H9 (cell line): ENCODE results near the gene TRABD2B. TPM values are rescaled to one million over a fixed set of nuclear protein-coding genes. Genes with fewer than 3 reads are reported as not detected.
A peak's percentile ranks its signal among the peaks of the same experiment; 100 is the strongest.

Source experiments
- DNase-seq: peaks from one replicate; pipeline ENCODE4 v3.0.0-alpha.2; 2017
- H2AFZ ChIP-seq: one replicate; pipeline ENCODE4 v1.6.1; 2013; ENCODE audit warnings: mild to moderate bottlenecking, low read length, control low read depth, moderate library complexity
- H2AK5ac ChIP-seq: 2 replicates; pipeline ENCODE4 v1.6.1; 2013; ENCODE audit warnings: low read length, control low read depth, mixed read lengths; ENCODE audit not compliant: insufficient read length
- H2BK120ac ChIP-seq: one replicate; pipeline ENCODE4 v1.6.1; 2013; ENCODE audit warnings: low read depth, mild to moderate bottlenecking, low read length, control low read depth, inconsistent platforms; ENCODE audit not compliant: poor library complexity, severe bottlenecking
- H2BK12ac ChIP-seq: 2 replicates; pipeline ENCODE4 v1.6.1; 2013; ENCODE audit warnings: low read length, control low read depth, mixed read lengths, low read depth; ENCODE audit not compliant: insufficient read length
- H2BK15ac ChIP-seq: 2 replicates; pipeline ENCODE4 v1.6.1; 2013; ENCODE audit warnings: low read depth, low read length, control low read depth
- H2BK20ac ChIP-seq: one replicate; pipeline ENCODE4 v1.6.1; 2013; ENCODE audit warnings: low read depth, mild to moderate bottlenecking, low read length, control low read depth, inconsistent platforms; ENCODE audit not compliant: poor library complexity, severe bottlenecking
- H2BK5ac ChIP-seq: 2 replicates; pipeline ENCODE4 v1.6.1; 2013; ENCODE audit warnings: low read length, control low read depth, mixed read lengths; ENCODE audit not compliant: insufficient read length
- H3K14ac ChIP-seq: 2 replicates; pipeline ENCODE4 v1.6.1; 2013; ENCODE audit warnings: low read length, control low read depth; ENCODE audit not compliant: insufficient read depth
- H3K18ac ChIP-seq: 2 replicates; pipeline ENCODE4 v1.6.1; 2013; ENCODE audit warnings: low read depth, mild to moderate bottlenecking, mixed read lengths, low read length, control low read depth; ENCODE audit not compliant: insufficient read length
- H3K23ac ChIP-seq: 2 replicates; pipeline ENCODE4 v1.6.1; 2013; ENCODE audit warnings: low read length, control low read depth, mixed read lengths, low read depth; ENCODE audit not compliant: insufficient read length
- H3K23me2 ChIP-seq: 2 replicates; pipeline ENCODE4 v1.6.1; 2013; ENCODE audit warnings: low read depth, mild to moderate bottlenecking, mixed read lengths, low read length, control low read depth; ENCODE audit not compliant: insufficient read length, poor library complexity, severe bottlenecking
- H3K27ac ChIP-seq: 2 replicates; pipeline ENCODE4 v1.5.1; 2013; ENCODE audit warnings: low read length, control low read depth, mixed read lengths, low read depth; ENCODE audit not compliant: insufficient read length
- H3K27me3 ChIP-seq: 2 replicates; pipeline ENCODE4 v1.6.1; 2013; ENCODE audit warnings: low read length, control low read depth, inconsistent platforms; ENCODE audit not compliant: insufficient read depth
- H3K4ac ChIP-seq: 2 replicates; pipeline ENCODE4 v1.6.1; 2013; ENCODE audit warnings: low read depth, mild to moderate bottlenecking, control low read depth, inconsistent platforms, low read length, moderate library complexity
- H3K4me1 ChIP-seq: 2 replicates; pipeline ENCODE4 v1.6.1; 2013; ENCODE audit warnings: low read length, control low read depth, inconsistent platforms; ENCODE audit not compliant: insufficient read depth
- H3K4me2 ChIP-seq: 2 replicates; pipeline ENCODE4 v1.6.1; 2013; ENCODE audit warnings: low read length, control low read depth, mixed read lengths; ENCODE audit not compliant: insufficient read length, insufficient read depth
- H3K56ac ChIP-seq: 2 replicates; pipeline ENCODE4 v1.6.1; 2013; ENCODE audit warnings: low read depth, mild to moderate bottlenecking, mixed read lengths, low read length, control low read depth; ENCODE audit not compliant: insufficient read length
- H3K79me1 ChIP-seq: 2 replicates; pipeline ENCODE4 v1.6.1; 2013; ENCODE audit warnings: low read depth, mild to moderate bottlenecking, moderate library complexity, low read length, control low read depth, inconsistent platforms; ENCODE audit not compliant: insufficient read depth, poor library complexity, severe bottlenecking
- H3K79me2 ChIP-seq: 2 replicates; pipeline ENCODE4 v1.6.1; 2013; ENCODE audit warnings: low read length, control low read depth, inconsistent platforms; ENCODE audit not compliant: insufficient read depth
- H3K9ac ChIP-seq: 2 replicates; pipeline ENCODE4 v1.6.1; 2013; ENCODE audit warnings: low read length, control low read depth, mixed read lengths; ENCODE audit not compliant: insufficient read length; ENCODE audit errors: extremely low read depth
- H3K9me3 ChIP-seq: one replicate; pipeline ENCODE4 v1.6.1; 2013; ENCODE audit warnings: low read depth, low read length, inconsistent platforms; ENCODE audit not compliant: control insufficient read depth
- H3T11ph ChIP-seq: one replicate; pipeline ENCODE4 v1.6.1; 2013; ENCODE audit warnings: mild to moderate bottlenecking, low read length, control low read depth, inconsistent platforms
- H4K20me1 ChIP-seq: one replicate; pipeline ENCODE4 v1.6.1; 2013; ENCODE audit not compliant: control insufficient read depth, insufficient read length, insufficient read depth
- H4K5ac ChIP-seq: 2 replicates; pipeline ENCODE4 v1.6.1; 2013; ENCODE audit warnings: low read depth, mild to moderate bottlenecking, mixed read lengths, low read length, control low read depth; ENCODE audit not compliant: insufficient read length
- H4K8ac ChIP-seq: replicated peaks from 2 replicates; pipeline ENCODE4 v1.6.1; 2013; ENCODE audit warnings: low read length, control low read depth, mixed read lengths, low read depth; ENCODE audit not compliant: insufficient read length
- H4K91ac ChIP-seq: 2 replicates; pipeline ENCODE4 v1.6.1; 2013; ENCODE audit warnings: low read depth, mild to moderate bottlenecking, moderate library complexity, mixed read lengths, low read length, control low read depth; ENCODE audit not compliant: insufficient read length
- H3K27ac Mint-ChIP-seq, 3 experiments: 2 replicates in 2 of 3; 3 replicates in 1 of 3; pipeline ENCODE4 v1.8.0; 2020 to 2021; ENCODE audit warnings: mixed read lengths in 3 of 3, mild to moderate bottlenecking in 1 of 3, moderate library complexity in 1 of 3
- H3K27me3 Mint-ChIP-seq: 2 replicates; pipeline ENCODE4 v1.8.0; 2021; ENCODE audit warnings: low read depth, mild to moderate bottlenecking, moderate library complexity, mixed read lengths
- H3K36me3 Mint-ChIP-seq, 3 experiments: 2 replicates in 2 of 3; 3 replicates in 1 of 3; pipeline ENCODE4 v1.8.0; 2020 to 2021; ENCODE audit warnings: low read depth in 3 of 3, mixed read lengths in 3 of 3; ENCODE audit not compliant: insufficient read depth in 1 of 3
- H3K4me1 Mint-ChIP-seq, 2 experiments: 2 replicates each; pipeline ENCODE4 v1.8.0; 2020; ENCODE audit warnings: mixed read lengths in 2 of 2
- H3K4me3 Mint-ChIP-seq, 2 experiments: 2 replicates in 1 of 2; 3 replicates in 1 of 2; pipeline ENCODE4 v1.8.0; 2020 to 2021; ENCODE audit warnings: mild to moderate bottlenecking in 2 of 2, mixed read lengths in 2 of 2, moderate library complexity in 1 of 2
- H3K9me3 Mint-ChIP-seq, 2 experiments: 2 replicates in 1 of 2; 3 replicates in 1 of 2; pipeline ENCODE4 v1.8.0; 2020; ENCODE audit warnings: mild to moderate bottlenecking in 2 of 2, mixed read lengths in 2 of 2, moderate library complexity in 1 of 2
- CTCF ChIP-seq: fragments of 200-600 bp; sonication (generic); conservative IDR thresholded peaks from 3 replicates; pipeline ENCODE4 v1.8.0; 2021; ENCODE audit warnings: antibody characterized with exemption, mild to moderate bottlenecking
- WGBS: extraction: QIAGEN DNeasy Blood & Tissue Kit; methylation state at CpG from one replicate; pipeline ENCODE4 v1.1.7; 2013; ENCODE audit warnings: missing lambda C conversion rate, low lambda C conversion rate, mixed read lengths; ENCODE audit not compliant: insufficient read length; ENCODE audit errors: extremely low coverage; 5-methylcytosine and 5-hydroxymethylcytosine counted together
- total RNA-seq: library from RNA; stranded (reverse); gene quantifications from 2 replicates; pipeline ENCODE4 v1.2.1, GENCODE V29; 2021

The TRABD2B gene
- total RNA-seq, 1 experiment from 2014 or later = 2.3 TPM

GRCh38 chr1:47986761-47987200, 10.4 kb downstream of the TRABD2B start:
- Histone ChIP-seq H2BK120ac (no peak overlapping the region), H3K23ac (no peak overlapping the region), H3K14ac (peak overlapping the region; percentile 27; the same call in 1 of the 2 replicates), H2AFZ (no peak overlapping the region), H4K8ac (no peak overlapping the region), H2BK15ac (no peak overlapping the region), H3K23me2 (peaks cover 11% of the 10 kb centered on the region), H4K5ac (no peak overlapping the region), H3K18ac (no peak overlapping the region), H2BK12ac (no peak overlapping the region), H3K56ac (no peak overlapping the region), H3K9ac (no peak overlapping the region), H3K27me3 (no peaks in the 10 kb centered on the region; the same call in 1 of the 2 replicates), H3K79me2 (no peaks in the 10 kb centered on the region), H3K4ac (no peak overlapping the region), H2AK5ac (no peak overlapping the region), H3K27ac (no peak overlapping the region), H2BK20ac (no peak overlapping the region), H3T11ph (no peak overlapping the region), H4K91ac (no peak overlapping the region), H3K4me2 (peak overlapping the region; percentile 10), H4K20me1 (no peaks in the 10 kb centered on the region), H2BK5ac (no peak overlapping the region), H3K9me3 (no peaks in the 10 kb centered on the region), H3K4me1 (peaks cover 13% of the 10 kb centered on the region; the same call in 1 of the 2 replicates), H3K79me1 (no peaks in the 10 kb centered on the region)
- peak overlapping the region in 2 of 3 experiments; percentile 27 to 63; a peak in 2 of 7 replicates for H3K27ac Mint-ChIP-seq
- H3K9me3 Mint-ChIP-seq = no peaks in the 10 kb centered on the region; a peak in 1 of 5 replicates
- H3K27me3 Mint-ChIP-seq = peaks cover 37% of the 10 kb centered on the region
- no peak overlapping the region for H3K4me3 Mint-ChIP-seq
- WGBS = no CpG with 5 or more reads among the region's 19 CpGs
- H3K36me3 Mint-ChIP-seq = peaks cover 4 to 10% (median 8%) of the 10 kb centered on the region in 3 experiments; a peak in 5 of 7 replicates
- no peak for TF ChIP-seq CTCF
- DNase-seq = no peak
- peaks cover 46 to 52% of the 10 kb centered on the region in 2 experiments for H3K4me1 Mint-ChIP-seq
